Small intestine (tissue), 7 donors: Measurements from ENCODE around the gene TEAD4. TPM values are rescaled to one million over a fixed set of nuclear protein-coding genes. Genes with fewer than 3 reads are reported as not detected.
A peak's percentile ranks its signal among the peaks of the same experiment; 100 is the strongest.

ENCODE experiments used
- DNase-seq, 2 donors: peaks; one replicate each; pipeline versions ENCODE4 v3.0.0 to v3.0.0-alpha.2; 2013
- FAIRE-seq: peaks from 2 replicates; lab custom pipeline; 2012; peaks lifted over from hg19 to GRCh38; lab: Jason Lieb, UNC
- H3K27ac ChIP-seq, 3 donors: one replicate each; pipeline ENCODE4 v1.5.1; 2013; ENCODE audit warnings: low read length in 2 of 3, mild to moderate bottlenecking in 2 of 3, control low read depth in 1 of 3, inconsistent platforms in 1 of 3, low read depth in 1 of 3, moderate library complexity in 1 of 3
- H3K27me3 ChIP-seq, 3 donors: one replicate each; pipeline ENCODE4 v1.6.1; 2013; ENCODE audit warnings: low read length in 3 of 3, inconsistent platforms in 1 of 3; ENCODE audit not compliant: control insufficient read depth in 3 of 3, insufficient read depth in 3 of 3
- H3K36me3 ChIP-seq, 3 donors: one replicate each; pipeline ENCODE4 v1.6.1; 2013; ENCODE audit warnings: low read length in 3 of 3, inconsistent platforms in 1 of 3, low read depth in 1 of 3, mild to moderate bottlenecking in 1 of 3, moderate library complexity in 1 of 3; ENCODE audit not compliant: control insufficient read depth in 3 of 3, insufficient read depth in 2 of 3
- H3K4me1 ChIP-seq, 3 donors: one replicate each; pipeline ENCODE4 v1.6.1; 2013; ENCODE audit warnings: low read length in 2 of 3, inconsistent platforms in 1 of 3, low read depth in 1 of 3, mild to moderate bottlenecking in 1 of 3, moderate library complexity in 1 of 3; ENCODE audit not compliant: control insufficient read depth in 3 of 3, insufficient read depth in 2 of 3
- H3K4me3 ChIP-seq, 3 donors: one replicate each; pipeline ENCODE4 v1.5.1; 2013; ENCODE audit warnings: low read length in 3 of 3, control low read depth in 1 of 3, inconsistent platforms in 1 of 3, low read depth in 1 of 3, mild to moderate bottlenecking in 1 of 3, moderate library complexity in 1 of 3
- H3K9me3 ChIP-seq, 2 donors: one replicate each; pipeline ENCODE4 v1.6.1; 2013; ENCODE audit warnings: low read depth in 1 of 2, low read length in 1 of 2; ENCODE audit not compliant: control insufficient read depth in 2 of 2, insufficient read depth in 1 of 2
- WGBS, 3 donors: extraction: QIAGEN DNeasy Blood & Tissue Kit; methylation state at CpG; one replicate each; pipeline ENCODE4 v1.1.7; 2013; 5-methylcytosine and 5-hydroxymethylcytosine counted together
- polyA plus RNA-seq, 4 donors: library from polyadenylated mRNA; stranded (reverse) in 3 of 4; unstranded in 1 of 4; fragments of 200-250 nt in 3 of 4; fragments of 120-200 nt in 1 of 4; gene quantifications; one replicate each; pipeline versions ENCODE4 v1.2.1 to v1.2.3, GENCODE V29; 2013
- donor health status: healthy with polysubstance abuse.
- donor health status: control.
- donor health status: control.
- donor health status: Bipolar disorder and iron deficiency.
- donor health status: healthy.

TEAD4 gene
- polyA plus RNA-seq, 4 donors, result 2.3 to 18.7 (median 10.3) TPM

GRCh38 chr12:2933586-2933985 is 25.6 kb upstream of the TEAD4 start:
- no peak for DNase-seq
- FAIRE-seq, result no peak
- Histone ChIP-seq H3K36me3 (peaks cover 3 to 27% (median 3%) of the 10 kb centered on the region in 3 donors), H3K9me3 (no peaks in the 10 kb centered on the region), H3K4me1 (no peaks in the 10 kb centered on the region), H3K27me3 (no peaks in the 10 kb centered on the region), H3K27ac (no peak overlapping the region), H3K4me3 (no peak overlapping the region)
- whole genome bisulfite sequencing, 3 donors, result 96 to 97% (median 97%) methylated on average over 6 of the region's 6 CpGs

GRCh38 chr12:2934371-2934770 is 24.8 kb upstream of the TEAD4 start:
- 92 to 93% (median 92%) methylated on average over 6 of the region's 6 CpGs for WGBS, 3 donors
- no peak for FAIRE-seq
- H3K27me3 ChIP-seq, result no peaks in the 10 kb centered on the region
- H3K36me3 ChIP-seq, result peaks cover 3 to 34% (median 6%) of the 10 kb centered on the region in 3 donors
- DNase-seq, result no peak
- no peaks in the 10 kb centered on the region for H3K4me1 ChIP-seq
- H3K4me3 ChIP-seq, result no peak overlapping the region
- no peak overlapping the region for H3K27ac ChIP-seq
- H3K9me3 ChIP-seq, result no peaks in the 10 kb centered on the region

GRCh38 chr12:2936301-2936700 is 22.9 kb upstream of the TEAD4 start:
- 91 to 97% (median 94%) methylated on average over 11 of the region's 11 CpGs for WGBS, 3 donors
- H3K36me3 ChIP-seq, result peaks cover 1 to 39% (median 9%) of the 10 kb centered on the region in 3 donors
- no peak for FAIRE-seq

GRCh38 chr12:2937500-2937899 is 21.7 kb upstream of the TEAD4 start:
- no peaks in the 10 kb centered on the region for H3K9me3 ChIP-seq
- H3K27ac ChIP-seq, result no peak overlapping the region
- H3K4me3 ChIP-seq, result no peak overlapping the region
- no peaks in the 10 kb centered on the region for H3K4me1 ChIP-seq
- no peak for DNase-seq
- no peaks in the 10 kb centered on the region for H3K27me3 ChIP-seq
- peaks cover 1 to 40% (median 9%) of the 10 kb centered on the region in 3 donors for H3K36me3 ChIP-seq
- FAIRE-seq, result no peak
- 83 to 84% (median 84%) methylated on average over 3 of the region's 3 CpGs for WGBS, 3 donors

More at GRCh38 chr12:2936301-2936700, 22.9 kb upstream of the TEAD4 start:
- no peaks in the 10 kb centered on the region for H3K27me3 ChIP-seq
- DNase-seq, result no peak
- H3K9me3 ChIP-seq, result no peaks in the 10 kb centered on the region
- H3K4me1 ChIP-seq, result no peaks in the 10 kb centered on the region
- no peak overlapping the region for H3K4me3 ChIP-seq
- H3K27ac ChIP-seq, result no peak overlapping the region

- DNase-seq (no peak), FAIRE-seq (no peak)
- Histone ChIP-seq H3K36me3 (peaks cover 1 to 34% (median 9%) of the 10 kb centered on the region in 3 donors), H3K27me3 (no peaks in the 10 kb centered on the region), H3K4me1 (no peaks in the 10 kb centered on the region), H3K9me3 (no peaks in the 10 kb centered on the region), H3K4me3 (no peak overlapping the region), H3K27ac (no peak overlapping the region)
- 92 to 94% (median 92%) methylated on average over 5 of the region's 5 CpGs for WGBS, 3 donors
Observed at GRCh38 chr12:2939191-2939590, 20.0 kb upstream of the TEAD4 start.

- DNase-seq, result no peak
- Histone ChIP-seq H3K4me3 (no peak overlapping the region), H3K36me3 (peaks cover 0 to 30% (median 9%) of the 10 kb centered on the region in 3 donors), H3K27ac (no peak overlapping the region), H3K27me3 (no peaks in the 10 kb centered on the region), H3K4me1 (no peaks in the 10 kb centered on the region), H3K9me3 (no peaks in the 10 kb centered on the region)
- FAIRE-seq, result no peak
- WGBS, 3 donors, result 65 to 76% (median 68%) methylated on average over 10 of the region's 10 CpGs
Observed at GRCh38 chr12:2940564-2940963, 18.6 kb upstream of the TEAD4 start.

- Histone ChIP-seq H3K36me3 (peaks cover 0 to 28% (median 9%) of the 10 kb centered on the region in 3 donors), H3K27ac (no peak overlapping the region), H3K4me1 (no peaks in the 10 kb centered on the region), H3K9me3 (no peaks in the 10 kb centered on the region), H3K4me3 (no peak overlapping the region), H3K27me3 (no peaks in the 10 kb centered on the region)
- DNase-seq, result no peak
- WGBS, 3 donors, result 78 to 83% (median 80%) methylated on average over 8 of the region's 8 CpGs
- FAIRE-seq, result no peak
Observed at GRCh38 chr12:2941524-2941923, 17.7 kb upstream of the TEAD4 start.

GRCh38 chr12:2944401-2945047 is 14.7 kb upstream of the TEAD4 start:
- H3K4me1 ChIP-seq, result no peaks in the 10 kb centered on the region
- DNase-seq (peak; percentile 54 to 66), FAIRE-seq (no peak)
- WGBS, 3 donors, result 12 to 31% (median 21%) methylated on average over 24 of the region's 24 CpGs
- peaks cover 0 to 14% (median 2%) of the 10 kb centered on the region in 3 donors for H3K36me3 ChIP-seq
- no peaks in the 10 kb centered on the region for H3K9me3 ChIP-seq
- H3K27ac ChIP-seq, result no peak overlapping the region
- H3K27me3 ChIP-seq, result no peaks in the 10 kb centered on the region
- H3K4me3 ChIP-seq, result no peak overlapping the region

- no peaks in the 10 kb centered on the region for H3K9me3 ChIP-seq
- H3K27me3 ChIP-seq, result peaks cover 0 to 2% (median 0%) of the 10 kb centered on the region in 3 donors
- WGBS, 3 donors, result 80 to 87% (median 82%) methylated on average over 4 of the region's 4 CpGs
- H3K27ac ChIP-seq, result no peak overlapping the region
- no peaks in the 10 kb centered on the region for H3K36me3 ChIP-seq
- no peaks in the 10 kb centered on the region for H3K4me1 ChIP-seq
- H3K4me3 ChIP-seq, result no peak overlapping the region
- no peak for FAIRE-seq
- no peak for DNase-seq
Observed at GRCh38 chr12:2949411-2949810, 9.8 kb upstream of the TEAD4 start.
